ENCODE data around the gene NEK4. TPM values are rescaled to one million over a fixed set of nuclear protein-coding genes. Genes with fewer than 3 reads are reported as not detected.

NEK4 gene
- polyA plus RNA-seq, 1 of the 3 experiments (the other 2 are of a cell fraction) = 8.8 TPM

DNA sequence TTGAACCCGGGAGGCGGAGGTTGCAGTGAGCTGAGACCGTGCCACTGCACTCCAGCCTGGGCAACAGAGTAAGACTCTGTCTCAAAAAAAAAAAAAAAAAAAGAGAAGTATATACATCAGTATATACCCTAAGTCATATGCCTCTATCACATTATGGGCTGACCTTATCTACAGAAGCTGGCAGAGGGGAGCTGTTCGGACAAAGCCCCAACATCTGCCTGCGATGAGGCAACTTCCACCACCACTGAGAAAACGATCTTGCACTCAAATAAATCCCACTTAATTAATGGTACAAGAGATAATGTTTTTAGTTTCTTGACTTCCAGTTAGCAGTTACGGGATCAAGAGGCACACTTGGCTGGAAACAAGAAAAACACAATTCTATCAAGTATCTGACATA is 67.4 kb downstream of the NEK4 start (continued):
- TF ChIP-seq CHD2 (IDR thresholded peaks at IDR 0.05; ENCODE audit: low read length, partially characterized antibody) (no peak), TAF1 (IDR thresholded peaks at IDR 0.05; ENCODE audit: borderline replicate concordance, low read depth, low read length) (no peak)

DNA sequence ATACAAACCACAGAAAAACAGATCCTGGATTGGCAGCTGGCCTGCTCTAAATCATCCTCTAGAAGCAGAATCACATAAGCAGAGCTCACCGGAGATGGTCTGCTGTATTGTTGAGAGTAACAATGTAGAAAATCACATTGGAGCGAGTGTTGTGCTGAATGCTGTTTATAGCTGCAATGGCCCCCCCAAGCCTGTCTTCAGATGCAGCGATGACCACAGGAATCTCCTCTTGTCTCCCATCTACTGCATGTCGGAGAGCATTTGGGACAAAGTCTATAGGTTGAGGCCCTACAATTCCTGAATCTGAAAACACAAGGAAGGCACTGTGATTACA is 73.1 kb downstream of the NEK4 start:
- H3K36me3 ChIP-seq (replicated peaks in 1 of 2; ENCODE audit: control insufficient read depth in 1 of 2, insufficient read depth in 2 of 2, low read length in 1 of 2) = peaks cover 54 to 64% of the 10 kb centered on the region in 2 experiments
- H4K20me1 ChIP-seq (ENCODE audit: insufficient read depth) = no peaks in the 10 kb centered on the region; the same call in 1 of the 2 replicates
- H3K9ac ChIP-seq = no peak overlapping the region
- H3F3A ChIP-seq (replicated peaks; ENCODE audit: insufficient read depth) = peaks cover 57% of the 10 kb centered on the region
- no peak overlapping the region for H2AFZ ChIP-seq (ENCODE audit: low read depth)
- H3K4me2 ChIP-seq = no peak overlapping the region
- DNase-seq = no peak
- peaks cover 45% of the 10 kb centered on the region for H3K79me2 ChIP-seq (ENCODE audit: insufficient read depth)
- H3K27ac ChIP-seq (ENCODE audit: low read depth in 2 of 2, low read length in 1 of 2) = peak overlapping the region in 1 of 2 experiments; percentile 16; a peak in 3 of 4 replicates
- H3K27me3 ChIP-seq (ENCODE audit: insufficient read depth) = no peaks in the 10 kb centered on the region
- 95% methylated on average over 4 of the region's 4 CpGs for WGBS (ENCODE audit: low lambda C conversion rate)
- ChIA-PET CTCF (interaction anchor here (1.6 kb wide), 1 partner anchor 11 kb away, joined by 5 read pairs; no protein-coding TSS in a partner anchor), POLR2A (interaction anchor here (1.5 kb wide), 1 partner anchor 9 kb away, joined by 5 read pairs; no protein-coding TSS in a partner anchor)
- no peaks in the 10 kb centered on the region for H3K9me3 ChIP-seq
- no peaks in the 10 kb centered on the region for H3K9me2 ChIP-seq
- no peak overlapping the region for H3K4me3 ChIP-seq (ENCODE audit: low read depth in 2 of 2, low read length in 1 of 2)
- TF ChIP-seq SMC3 (IDR thresholded peaks at IDR 0.05; ENCODE audit: low read depth, low read length) (no peak), RFX5 (IDR thresholded peaks at IDR 0.05; ENCODE audit: low read length) (no peak), FOSL2 (IDR thresholded peaks at IDR 0.05; ENCODE audit: borderline replicate concordance, low read depth) (no peak), RXRA (IDR thresholded peaks at IDR 0.05; ENCODE audit: borderline replicate concordance, low read depth) (no peak), FOXM1 (IDR thresholded peaks at IDR 0.05; ENCODE audit: low read depth) (no peak), FOXJ3 (CRISPR knock-in tag; IDR thresholded peaks at IDR 0.05) (no peak), MEF2A (IDR thresholded peaks at IDR 0.05; ENCODE audit: borderline replicate concordance, low read depth) (no peak), ELF1 (IDR thresholded peaks at IDR 0.05) (no peak), YY1 (IDR thresholded peaks at IDR 0.05; ENCODE audit: low read depth) (no peak)
- TF ChIP-seq, protein P1, sequence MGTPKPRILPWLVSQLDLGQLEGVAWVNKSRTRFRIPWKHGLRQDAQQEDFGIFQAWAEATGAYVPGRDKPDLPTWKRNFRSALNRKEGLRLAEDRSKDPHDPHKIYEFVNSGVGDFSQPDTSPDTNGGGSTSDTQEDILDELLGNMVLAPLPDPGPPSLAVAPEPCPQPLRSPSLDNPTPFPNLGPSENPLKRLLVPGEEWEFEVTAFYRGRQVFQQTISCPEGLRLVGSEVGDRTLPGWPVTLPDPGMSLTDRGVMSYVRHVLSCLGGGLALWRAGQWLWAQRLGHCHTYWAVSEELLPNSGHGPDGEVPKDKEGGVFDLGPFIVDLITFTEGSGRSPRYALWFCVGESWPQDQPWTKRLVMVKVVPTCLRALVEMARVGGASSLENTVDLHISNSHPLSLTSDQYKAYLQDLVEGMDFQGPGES (IDR thresholded peaks at IDR 0.05; ENCODE audit: low read depth, low read length) = no peak
- TF ChIP-seq, protein P2, sequence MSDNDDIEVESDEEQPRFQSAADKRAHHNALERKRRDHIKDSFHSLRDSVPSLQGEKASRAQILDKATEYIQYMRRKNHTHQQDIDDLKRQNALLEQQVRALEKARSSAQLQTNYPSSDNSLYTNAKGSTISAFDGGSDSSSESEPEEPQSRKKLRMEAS (IDR thresholded peaks at IDR 0.05; ENCODE audit: low read depth) = no peak
- H3K4me1 ChIP-seq (ENCODE audit: control insufficient read depth in 1 of 2, insufficient read depth in 2 of 2, low read depth in 1 of 2, low read length in 1 of 2) = peaks cover 0 to 5% of the 10 kb centered on the region in 2 experiments; a peak in 1 of 4 replicates

DNA sequence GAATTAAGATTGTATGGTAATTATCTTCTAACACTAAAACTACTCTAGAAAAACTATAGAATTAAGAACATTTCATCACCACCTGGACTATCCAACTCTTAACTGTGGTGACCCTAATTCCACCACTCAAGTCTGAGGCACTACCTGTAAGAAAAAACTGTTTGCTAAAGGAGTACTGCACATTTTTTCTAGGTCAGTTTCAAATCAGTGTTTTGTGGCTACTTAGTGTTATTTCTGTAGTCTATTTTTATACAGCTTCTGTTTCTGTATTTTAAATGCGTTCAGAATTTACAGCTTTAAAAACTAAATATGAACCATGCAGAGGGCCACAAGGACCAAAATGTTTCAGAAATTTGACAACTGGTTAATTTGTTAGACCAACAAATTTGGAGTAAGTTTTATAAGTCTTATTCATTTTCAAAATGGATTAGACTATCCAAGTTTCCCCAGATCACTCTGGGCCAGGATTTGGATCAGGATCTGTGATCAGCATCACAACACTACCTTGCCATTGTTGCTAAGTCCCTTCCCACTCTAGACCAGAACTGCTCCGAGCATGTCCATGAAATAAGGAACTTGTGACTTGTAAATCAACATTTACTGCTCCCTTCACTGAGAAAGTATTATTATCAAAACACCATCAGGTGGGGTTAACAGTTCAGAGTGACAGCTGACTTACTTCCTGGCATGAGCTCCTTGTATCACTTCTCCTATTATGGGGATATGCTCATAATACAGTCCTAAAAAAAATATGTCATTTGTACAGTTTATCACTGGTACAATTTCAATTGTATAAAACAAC is 73.7 kb downstream of the NEK4 start:
- Histone ChIP-seq H3K36me3 (replicated peaks in 1 of 2; ENCODE audit: control insufficient read depth in 1 of 2, insufficient read depth in 2 of 2, low read length in 1 of 2) (peaks cover 60 to 70% of the 10 kb centered on the region in 2 experiments), H3K9ac (no peak overlapping the region), H3K79me2 (ENCODE audit: insufficient read depth) (peaks cover 40% of the 10 kb centered on the region), H3K9me3 (no peaks in the 10 kb centered on the region), H3K4me3 (ENCODE audit: low read depth in 2 of 2, low read length in 1 of 2) (no peak overlapping the region), H3F3A (replicated peaks; ENCODE audit: insufficient read depth) (peaks cover 57% of the 10 kb centered on the region), H2AFZ (ENCODE audit: low read depth) (no peak overlapping the region), H3K4me2 (no peak overlapping the region), H3K9me2 (no peaks in the 10 kb centered on the region), H3K4me1 (ENCODE audit: control insufficient read depth in 1 of 2, insufficient read depth in 2 of 2, low read depth in 1 of 2, low read length in 1 of 2) (peaks cover 0 to 5% of the 10 kb centered on the region in 2 experiments; a peak in 1 of 4 replicates), H4K20me1 (ENCODE audit: insufficient read depth) (no peaks in the 10 kb centered on the region; the same call in 1 of the 2 replicates), H3K27ac (ENCODE audit: low read depth in 2 of 2, low read length in 1 of 2) (peak overlapping the region in 1 of 2 experiments; percentile 16; a peak in 2 of 4 replicates), H3K27me3 (ENCODE audit: insufficient read depth) (no peaks in the 10 kb centered on the region)
- ChIA-PET POLR2A (interaction anchor here (1.5 kb wide), 1 partner anchor 8 kb away, joined by 5 read pairs; no protein-coding TSS in a partner anchor), CTCF (interaction anchor here (1.6 kb wide), 1 partner anchor 10 kb away, joined by 5 read pairs; no protein-coding TSS in a partner anchor)
- WGBS (ENCODE audit: low lambda C conversion rate) = 84% methylated on average over 2 of the region's 2 CpGs
- TF ChIP-seq RFX5 (IDR thresholded peaks at IDR 0.05; ENCODE audit: low read length) (no peak), MXI1 (IDR thresholded peaks at IDR 0.05; ENCODE audit: low read depth, low read length) (no peak), FOXJ3 (CRISPR knock-in tag; IDR thresholded peaks at IDR 0.05) (no peak), SMC3 (IDR thresholded peaks at IDR 0.05; ENCODE audit: low read depth, low read length) (no peak), FOXM1 (IDR thresholded peaks at IDR 0.05; ENCODE audit: low read depth) (no peak), FOSL2 (IDR thresholded peaks at IDR 0.05; ENCODE audit: borderline replicate concordance, low read depth) (no peak), RAD21 (IDR thresholded peaks at IDR 0.05; ENCODE audit: low read length) (no peak), MEF2A (IDR thresholded peaks at IDR 0.05; ENCODE audit: borderline replicate concordance, low read depth) (no peak), EP300 (IDR thresholded peaks at IDR 0.05; ENCODE audit: borderline replicate concordance in 1 of 2, low read depth in 1 of 2, low read length in 1 of 2) (no peak), RXRA (IDR thresholded peaks at IDR 0.05; ENCODE audit: borderline replicate concordance, low read depth) (no peak)
- TF ChIP-seq, protein P3, sequence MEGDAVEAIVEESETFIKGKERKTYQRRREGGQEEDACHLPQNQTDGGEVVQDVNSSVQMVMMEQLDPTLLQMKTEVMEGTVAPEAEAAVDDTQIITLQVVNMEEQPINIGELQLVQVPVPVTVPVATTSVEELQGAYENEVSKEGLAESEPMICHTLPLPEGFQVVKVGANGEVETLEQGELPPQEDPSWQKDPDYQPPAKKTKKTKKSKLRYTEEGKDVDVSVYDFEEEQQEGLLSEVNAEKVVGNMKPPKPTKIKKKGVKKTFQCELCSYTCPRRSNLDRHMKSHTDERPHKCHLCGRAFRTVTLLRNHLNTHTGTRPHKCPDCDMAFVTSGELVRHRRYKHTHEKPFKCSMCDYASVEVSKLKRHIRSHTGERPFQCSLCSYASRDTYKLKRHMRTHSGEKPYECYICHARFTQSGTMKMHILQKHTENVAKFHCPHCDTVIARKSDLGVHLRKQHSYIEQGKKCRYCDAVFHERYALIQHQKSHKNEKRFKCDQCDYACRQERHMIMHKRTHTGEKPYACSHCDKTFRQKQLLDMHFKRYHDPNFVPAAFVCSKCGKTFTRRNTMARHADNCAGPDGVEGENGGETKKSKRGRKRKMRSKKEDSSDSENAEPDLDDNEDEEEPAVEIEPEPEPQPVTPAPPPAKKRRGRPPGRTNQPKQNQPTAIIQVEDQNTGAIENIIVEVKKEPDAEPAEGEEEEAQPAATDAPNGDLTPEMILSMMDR (IDR thresholded peaks at IDR 0.05) = no peak
- no peak for DNase-seq
